ENCODE results near the gene TUBGCP6.
A peak's percentile ranks its signal among the peaks of the same experiment; 100 is the strongest.
"Not testable (repeated sequence)": the region's sequence is repeated elsewhere in the genome, so short reads cannot be mapped to it uniquely, and the experiment has no call there.

TUBGCP6 gene

GRCh38 chr22:50280022-50280707, 35.3 kb upstream of the TUBGCP6 start:
- no peak for DNase-seq (ENCODE audit: low spot score)

GRCh38 chr22:50278956-50279619, 34.3 kb upstream of the TUBGCP6 start:
- no peak for DNase-seq (ENCODE audit: low spot score)

DNA sequence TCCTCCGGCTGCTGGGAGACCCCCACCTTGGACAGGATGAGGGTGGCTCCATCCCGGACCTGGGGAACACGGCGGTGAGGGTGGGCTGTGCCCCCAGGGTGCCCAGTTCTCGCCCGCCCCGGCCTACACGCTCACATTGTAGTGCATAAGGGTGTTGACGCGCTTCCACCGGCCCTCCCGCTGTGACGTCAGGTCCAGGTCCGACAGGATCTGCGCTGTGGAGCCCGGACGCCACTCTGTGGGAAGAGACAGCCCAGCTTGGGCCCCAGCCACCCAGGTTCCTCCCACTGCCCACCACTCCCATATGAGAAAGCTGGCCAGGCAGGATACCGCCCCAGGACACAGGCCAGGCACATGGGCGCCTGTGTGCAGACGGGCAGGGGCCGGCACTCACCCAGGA, 33.6 kb upstream of the TUBGCP6 start:
- DNase-seq (ENCODE audit: low spot score) = no peak

- DNase-seq (ENCODE audit: low spot score) = no peak
Observed at GRCh38 chr22:50277761-50278160, 32.9 kb upstream of the TUBGCP6 start.

- DNase-seq (ENCODE audit: low spot score) = peak; percentile 79
Observed at GRCh38 chr22:50276143-50276542, 31.3 kb upstream of the TUBGCP6 start.

GRCh38 chr22:50275181-50276055, 30.6 kb upstream of the TUBGCP6 start:
- DNase-seq (ENCODE audit: low spot score) = no peak

GRCh38 chr22:50274771-50275170, 29.9 kb upstream of the TUBGCP6 start:
- no peak for DNase-seq (ENCODE audit: low spot score)

GRCh38 chr22:50274311-50274710, 29.5 kb upstream of the TUBGCP6 start:
- peak; percentile 10 for DNase-seq (ENCODE audit: low spot score)

- not testable (repeated sequence) for DNase-seq (ENCODE audit: low spot score)
Observed at GRCh38 chr22:50273781-50274180, 29.0 kb upstream of the TUBGCP6 start.

- not testable (repeated sequence) for DNase-seq (ENCODE audit: low spot score)
Observed at GRCh38 chr22:50273352-50273751, 28.5 kb upstream of the TUBGCP6 start.

DNA sequence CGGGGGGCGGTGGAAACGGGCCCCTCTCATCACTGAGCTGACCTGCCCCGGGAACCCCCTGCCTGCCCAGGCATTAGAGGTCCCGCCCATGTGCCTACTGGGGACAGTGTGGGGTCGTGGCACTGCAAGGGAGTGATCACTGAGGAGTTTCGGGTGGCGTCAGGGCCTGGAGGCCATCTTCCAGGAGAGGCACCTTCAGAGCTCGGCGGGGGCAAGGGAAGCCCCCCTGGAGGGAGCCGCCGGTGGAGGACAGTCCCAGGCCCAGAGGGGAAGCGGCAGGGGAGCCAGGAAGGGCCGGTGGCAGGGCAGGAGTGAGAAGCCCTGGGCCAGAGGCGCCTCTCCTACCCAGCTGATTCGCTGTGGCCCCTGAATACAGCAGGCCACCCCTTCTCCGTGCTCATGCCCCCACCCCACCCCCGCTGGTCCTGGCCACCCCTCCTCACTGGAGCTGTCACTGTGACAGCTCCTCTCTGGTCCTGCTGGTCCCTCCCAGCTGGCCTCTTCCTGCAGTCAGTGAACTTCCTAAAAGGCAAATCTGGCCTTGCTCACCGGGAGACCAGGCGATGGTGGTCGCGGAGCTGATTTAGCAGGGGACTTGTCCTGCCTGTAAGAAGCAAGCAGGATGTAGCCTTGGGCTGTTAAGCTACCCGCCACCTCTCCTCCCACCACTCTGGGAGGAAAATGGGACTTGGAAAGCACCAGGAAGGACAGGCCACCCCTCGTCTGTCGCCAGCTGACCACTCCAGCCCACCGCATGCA, 27.4 kb upstream of the TUBGCP6 start:
- no peak for DNase-seq (ENCODE audit: low spot score)

DNA sequence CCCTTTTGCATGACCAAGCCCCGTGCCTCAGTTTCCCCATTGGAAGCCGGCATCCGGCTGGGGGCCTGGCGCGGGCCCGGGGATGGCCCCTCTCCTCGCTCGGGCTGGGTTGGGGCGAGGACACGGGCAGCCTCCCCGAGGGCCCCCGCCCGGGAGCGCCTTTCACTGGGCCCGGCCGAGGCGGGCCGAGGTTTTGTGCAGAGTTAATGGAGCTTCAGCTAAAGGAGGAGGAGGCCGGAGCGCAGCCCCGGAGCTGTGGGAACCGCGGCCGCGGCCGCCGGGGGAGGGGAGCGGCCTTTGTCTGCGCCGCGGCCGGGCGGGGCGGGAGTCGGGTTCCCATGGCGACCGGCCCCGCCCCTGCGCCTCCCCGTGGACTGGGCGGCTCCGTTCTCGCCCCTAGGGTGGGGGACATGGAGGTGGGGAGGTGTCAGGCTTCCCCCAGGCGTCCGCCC, 26.7 kb upstream of the TUBGCP6 start:
- DNase-seq (ENCODE audit: low spot score) = peak; percentile 52

GRCh38 chr22:50270666-50271394, 26.0 kb upstream of the TUBGCP6 start:
- DNase-seq (ENCODE audit: low spot score) = no peak

GRCh38 chr22:50269970-50270665, 25.3 kb upstream of the TUBGCP6 start, which contains the start of gene MAPK11:
TSS of gene MAPK11 (minus strand) at chr22:50270380. CDS start at chr22:50270292, 88 bp downstream.
- no peak for DNase-seq (ENCODE audit: low spot score)

DNA sequence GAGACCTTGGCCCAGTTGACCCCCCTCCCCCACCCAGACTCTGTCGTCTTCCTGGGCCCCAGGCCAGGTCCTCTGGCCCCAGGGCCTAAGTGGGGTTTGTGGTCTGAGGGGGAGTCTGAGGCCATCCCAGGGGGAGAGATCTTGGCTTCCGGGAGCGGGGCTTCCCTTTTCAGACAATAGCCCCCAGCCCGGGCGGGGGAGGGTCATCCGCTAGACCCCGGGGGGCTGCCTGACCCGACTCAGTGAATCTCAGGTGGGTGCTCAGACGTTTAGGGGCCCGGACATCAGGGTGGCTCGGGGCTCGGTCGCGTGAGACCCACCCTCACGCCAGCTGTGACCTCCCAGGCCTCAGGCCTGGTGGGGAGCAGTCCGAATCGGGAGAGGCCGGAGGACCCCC, 24.7 kb upstream of the TUBGCP6 start:
- no peak for DNase-seq (ENCODE audit: low spot score)

GRCh38 chr22:50268655-50269113, 23.9 kb upstream of the TUBGCP6 start:
- DNase-seq (ENCODE audit: low spot score) = no peak

DNA sequence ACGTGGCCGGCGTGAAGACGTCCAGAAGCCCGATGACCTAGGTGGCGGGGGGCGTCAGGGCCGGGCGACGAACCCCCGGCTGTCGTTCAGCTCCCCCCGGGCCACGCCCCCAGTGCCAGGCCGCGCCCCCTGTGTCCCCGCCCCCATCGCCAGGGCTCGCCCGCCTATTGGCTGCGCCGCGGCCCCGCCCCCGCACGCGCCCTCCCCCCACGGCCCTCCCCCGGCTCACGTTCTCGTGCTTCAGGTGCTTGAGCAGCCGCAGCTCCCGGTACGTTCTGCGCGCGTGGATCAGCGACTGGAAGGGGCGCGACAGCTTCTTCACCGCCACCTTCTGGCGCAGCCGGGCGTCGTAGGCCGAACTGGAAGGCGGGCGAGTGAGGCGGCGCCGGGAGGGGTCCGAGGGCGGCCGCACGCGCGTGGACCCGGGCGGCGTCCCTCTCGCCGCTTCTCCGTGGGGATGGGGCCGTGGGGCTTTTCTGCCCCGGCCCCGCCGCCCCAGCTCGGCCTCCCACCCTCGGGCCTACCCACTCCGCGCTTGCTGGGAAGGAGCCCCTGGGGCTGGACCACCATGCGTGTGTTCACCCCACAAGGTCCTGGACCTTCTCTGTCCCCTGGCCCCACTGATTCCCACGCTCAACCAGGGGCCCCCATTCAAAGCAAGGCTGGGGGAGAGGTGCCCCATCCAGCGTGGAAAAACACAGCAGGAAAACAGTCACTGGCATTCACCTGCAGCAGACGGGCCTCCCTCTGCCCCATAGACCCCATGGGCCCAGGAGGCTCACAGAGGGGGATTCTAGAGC, 23.0 kb upstream of the TUBGCP6 start:
- DNase-seq (ENCODE audit: low spot score) = no peak

GRCh38 chr22:50266994-50267393, 22.2 kb upstream of the TUBGCP6 start:
- no peak for DNase-seq (ENCODE audit: low spot score)

- no peak for DNase-seq (ENCODE audit: low spot score)
Observed at GRCh38 chr22:50264946-50265669, 20.3 kb upstream of the TUBGCP6 start.

All from hematopoietic multipotent progenitor cell treated with erythropoietin and hydrocortisone succinate and interleukin-3 and kit ligand, for 17 days (in vitro differentiated cells).